DND-41 (cell line): Measurements from ENCODE around the gene GALM.

ENCODE experiments used
- ATAC-seq: fragments of 200-7000 bp; cut with Tn5 transposase; 3 replicates; pipeline ENCODE4 v1.9.1; 2021; ENCODE audit warnings: low read depth; ENCODE audit not compliant: insufficient read depth
- DNase-seq: peaks from one replicate; pipeline ENCODE4 v3.0.0-alpha.2; 2020
- H2AFZ ChIP-seq: 2 replicates; pipeline ENCODE4 v1.6.0; 2012; ENCODE audit warnings: low read depth, low read length
- H3K27ac ChIP-seq: 2 replicates; pipeline ENCODE4 v1.5.1; 2012; ENCODE audit warnings: low read length, inconsistent platforms
- H3K27me3 ChIP-seq: fragments of 200-600 bp; sonication (generic); 2 replicates; pipeline ENCODE4 v1.6.0; 2012; ENCODE audit warnings: low read length, mild to moderate bottlenecking, inconsistent platforms; ENCODE audit not compliant: insufficient read depth, poor library complexity
- H3K36me3 ChIP-seq: 2 replicates; pipeline ENCODE4 v1.5.1; 2012; ENCODE audit warnings: low read length, inconsistent platforms; ENCODE audit not compliant: insufficient read depth
- H3K4me1 ChIP-seq: 2 replicates; pipeline ENCODE4 v1.5.1; 2012; ENCODE audit warnings: mild to moderate bottlenecking, low read length; ENCODE audit not compliant: insufficient read depth
- H3K4me2 ChIP-seq: 2 replicates; pipeline ENCODE4 v1.6.0; 2012; ENCODE audit warnings: mild to moderate bottlenecking, moderate library complexity, low read length, inconsistent platforms; ENCODE audit not compliant: insufficient read depth
- H3K4me3 ChIP-seq, 2 experiments: fragments of 200-600 bp in 1 of 2; shearing (Covaris generic) in 1 of 2; 2 replicates each; pipeline ENCODE4 v1.5.1; 2012 to 2016; ENCODE audit warnings: inconsistent platforms in 2 of 2, low read length in 2 of 2, mild to moderate bottlenecking in 2 of 2, low read depth in 1 of 2, moderate library complexity in 1 of 2
- H3K79me2 ChIP-seq: 2 replicates; pipeline ENCODE4 v1.6.0; 2012; ENCODE audit warnings: low read length, inconsistent platforms; ENCODE audit not compliant: insufficient read depth
- H3K9ac ChIP-seq: 2 replicates; pipeline ENCODE4 v1.6.0; 2012; ENCODE audit warnings: low read depth, mild to moderate bottlenecking, inconsistent platforms, low read length, moderate library complexity
- H3K9me3 ChIP-seq: 2 replicates; pipeline ENCODE4 v1.5.1; 2012; ENCODE audit warnings: low read length, moderate library complexity, mild to moderate bottlenecking, inconsistent platforms; ENCODE audit not compliant: insufficient read depth, severe bottlenecking
- H4K20me1 ChIP-seq: 2 replicates; pipeline ENCODE4 v1.6.0; 2012; ENCODE audit warnings: low read length; ENCODE audit not compliant: insufficient read depth
- EZH2 ChIP-seq: IDR thresholded peaks from 3 replicates; pipeline ENCODE4 v1.6.1; 2012; ENCODE audit warnings: borderline replicate concordance, low read depth, mild to moderate bottlenecking, moderate library complexity, low read length, inconsistent platforms; ENCODE audit not compliant: severe bottlenecking
- TF ChIP-seq, protein P1 (sequence below): IDR thresholded peaks from 2 replicates; pipeline ENCODE4 v1.5.1; 2012; ENCODE audit warnings: borderline replicate concordance, low read length, moderate library complexity, mild to moderate bottlenecking; ENCODE audit not compliant: poor library complexity, severe bottlenecking; ENCODE audit errors: extremely low read depth

The GALM gene

DNA sequence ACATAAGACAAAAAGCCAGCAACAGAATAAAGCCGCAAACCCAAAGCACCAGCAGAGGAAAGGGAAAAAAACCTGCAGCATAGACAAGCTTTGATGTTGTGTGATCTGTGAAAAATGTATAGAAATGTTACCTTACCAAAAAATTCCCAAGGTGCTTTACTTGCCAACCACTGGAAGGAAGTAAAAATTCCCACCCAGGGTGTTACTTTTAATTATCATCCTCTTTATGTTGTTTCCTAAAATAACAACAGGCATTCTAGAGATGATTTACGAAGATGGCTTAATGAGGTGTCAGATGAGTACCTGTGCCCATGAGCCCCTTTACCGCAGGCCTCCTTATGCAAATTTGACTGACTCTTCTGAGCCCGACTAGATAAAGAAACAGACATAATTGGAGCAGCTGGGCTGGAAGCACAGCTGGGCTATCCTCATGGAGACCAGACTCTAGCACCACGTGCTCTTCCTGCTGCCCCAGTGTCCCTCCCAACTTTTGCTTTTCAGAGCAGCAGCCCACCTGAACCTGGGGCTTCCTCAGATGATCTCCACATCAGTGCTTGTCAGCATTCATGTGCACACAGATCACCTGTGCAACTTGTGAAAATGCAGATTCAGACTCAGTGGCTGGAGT is 43.8 kb downstream of the GALM start:
- peaks cover 16% of the 10 kb centered on the region for H3K4me1 ChIP-seq
- no peaks in the 10 kb centered on the region for H3K9me3 ChIP-seq
- DNase-seq (peak; percentile 30), ATAC-seq (peak; percentile 65)
- no peak overlapping the region for H3K27ac ChIP-seq
- no peaks in the 10 kb centered on the region for H4K20me1 ChIP-seq
- 0 out of 2 replicates have a peak overlapping the region, but pooled peaks have one; percentile 1 for H3K4me2 ChIP-seq
- H3K36me3 ChIP-seq = no peaks in the 10 kb centered on the region
- H3K79me2 ChIP-seq = no peaks in the 10 kb centered on the region
- no peaks in the 10 kb centered on the region for H3K27me3 ChIP-seq
- no peak overlapping the region for H2AFZ ChIP-seq
- no peak overlapping the region for H3K9ac ChIP-seq
- TF ChIP-seq EZH2 = no peak
- TF ChIP-seq, protein P1, sequence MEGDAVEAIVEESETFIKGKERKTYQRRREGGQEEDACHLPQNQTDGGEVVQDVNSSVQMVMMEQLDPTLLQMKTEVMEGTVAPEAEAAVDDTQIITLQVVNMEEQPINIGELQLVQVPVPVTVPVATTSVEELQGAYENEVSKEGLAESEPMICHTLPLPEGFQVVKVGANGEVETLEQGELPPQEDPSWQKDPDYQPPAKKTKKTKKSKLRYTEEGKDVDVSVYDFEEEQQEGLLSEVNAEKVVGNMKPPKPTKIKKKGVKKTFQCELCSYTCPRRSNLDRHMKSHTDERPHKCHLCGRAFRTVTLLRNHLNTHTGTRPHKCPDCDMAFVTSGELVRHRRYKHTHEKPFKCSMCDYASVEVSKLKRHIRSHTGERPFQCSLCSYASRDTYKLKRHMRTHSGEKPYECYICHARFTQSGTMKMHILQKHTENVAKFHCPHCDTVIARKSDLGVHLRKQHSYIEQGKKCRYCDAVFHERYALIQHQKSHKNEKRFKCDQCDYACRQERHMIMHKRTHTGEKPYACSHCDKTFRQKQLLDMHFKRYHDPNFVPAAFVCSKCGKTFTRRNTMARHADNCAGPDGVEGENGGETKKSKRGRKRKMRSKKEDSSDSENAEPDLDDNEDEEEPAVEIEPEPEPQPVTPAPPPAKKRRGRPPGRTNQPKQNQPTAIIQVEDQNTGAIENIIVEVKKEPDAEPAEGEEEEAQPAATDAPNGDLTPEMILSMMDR = no peak
- H3K4me3 ChIP-seq = no peak overlapping the region

DNA sequence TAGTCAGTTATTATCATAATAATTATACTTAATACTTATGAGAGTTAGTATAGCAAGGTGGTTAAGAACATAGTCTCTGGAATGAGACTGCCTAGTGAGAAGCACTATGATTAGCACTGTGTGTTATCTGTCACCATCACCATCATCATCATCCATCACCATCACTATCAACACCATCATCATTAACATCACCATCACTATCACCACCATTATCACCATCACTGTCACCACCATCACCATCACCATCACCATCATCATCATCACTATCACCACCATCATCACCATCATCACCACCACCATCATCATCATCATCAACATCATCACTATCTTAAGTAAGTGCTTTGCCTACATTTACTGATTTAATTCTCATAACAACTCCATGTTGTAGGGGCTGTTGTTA is 45.6 kb downstream of the GALM start:
- H3K27ac ChIP-seq = no peak overlapping the region
- H4K20me1 ChIP-seq = no peaks in the 10 kb centered on the region
- peaks cover 16% of the 10 kb centered on the region for H3K4me1 ChIP-seq
- H3K4me3 ChIP-seq = no peak overlapping the region
- no peak overlapping the region for H2AFZ ChIP-seq
- H3K9me3 ChIP-seq = no peaks in the 10 kb centered on the region
- no peak overlapping the region for H3K4me2 ChIP-seq
- H3K27me3 ChIP-seq = no peaks in the 10 kb centered on the region
- no peak overlapping the region for H3K9ac ChIP-seq
- H3K36me3 ChIP-seq = no peaks in the 10 kb centered on the region
- TF ChIP-seq EZH2 = no peak
- TF ChIP-seq, protein P1 = no peak
- H3K79me2 ChIP-seq = no peaks in the 10 kb centered on the region
- DNase-seq (no peak), ATAC-seq (no peak)

DNA sequence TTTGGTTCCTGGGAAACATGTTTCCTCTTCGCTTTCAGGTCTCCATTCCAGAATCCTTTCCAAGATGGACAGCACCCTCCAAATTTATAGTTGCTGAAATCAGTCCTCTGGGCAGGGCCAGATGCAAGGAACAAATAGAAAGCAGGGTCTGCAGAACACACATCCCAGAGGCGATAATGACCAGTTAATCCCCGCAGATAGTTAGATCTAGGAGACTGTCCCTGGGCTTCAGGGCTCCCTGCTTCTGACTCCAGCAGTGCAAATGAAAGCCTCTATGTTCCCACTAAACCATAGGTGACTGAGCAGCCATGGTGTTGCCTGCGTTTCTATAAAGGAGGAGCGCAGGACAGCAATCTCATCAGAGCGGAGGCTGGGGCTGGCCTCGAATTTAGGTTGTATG is 46.5 kb downstream of the GALM start:
- no peaks in the 10 kb centered on the region for H3K9me3 ChIP-seq
- peaks cover 16% of the 10 kb centered on the region for H3K4me1 ChIP-seq
- no peak overlapping the region for H3K4me3 ChIP-seq
- H3K36me3 ChIP-seq = no peaks in the 10 kb centered on the region
- no peak for DNase-seq
- ATAC-seq = no peak
- H3K27me3 ChIP-seq = no peaks in the 10 kb centered on the region
- H3K79me2 ChIP-seq = no peaks in the 10 kb centered on the region
- H3K27ac ChIP-seq = no peak overlapping the region
- no peak for TF ChIP-seq EZH2
- TF ChIP-seq, protein P1 = no peak
- H3K4me2 ChIP-seq = no peak overlapping the region
- no peak overlapping the region for H2AFZ ChIP-seq
- no peak overlapping the region for H3K9ac ChIP-seq
- no peaks in the 10 kb centered on the region for H4K20me1 ChIP-seq
